OCI-LY1 (cell line): ENCODE measurements around the gene TBC1D3C.
"Not testable (repeated sequence)": the region's sequence is repeated elsewhere in the genome, so short reads cannot be mapped to it uniquely, and the experiment has no call there.

Experiments
- H2AFZ ChIP-seq: fragments of 200-600 bp; sonication (generic), shearing (Covaris generic); 2 replicates; pipeline ENCODE4 v1.6.0; 2014; ENCODE audit warnings: antibody characterized with exemption, mild to moderate bottlenecking, low read length
- H3F3A ChIP-seq: fragments of 200-600 bp; sonication (generic), shearing (Covaris generic); 2 replicates; pipeline ENCODE4 v1.6.0; 2014; ENCODE audit warnings: mild to moderate bottlenecking, antibody characterized with exemption, low read length, moderate library complexity; ENCODE audit not compliant: insufficient read depth
- H3K27ac ChIP-seq: fragments of 200-600 bp; sonication (generic); 2 replicates; pipeline ENCODE4 v1.5.1; 2014; ENCODE audit warnings: low read length, mixed run types, mild to moderate bottlenecking, low read depth; ENCODE audit not compliant: poor library complexity, severe bottlenecking
- H3K27me3 ChIP-seq: fragments of 200-600 bp; sonication (generic); 2 replicates; pipeline ENCODE4 v1.6.0; 2014; ENCODE audit warnings: antibody characterized with exemption, mild to moderate bottlenecking, low read length, moderate library complexity; ENCODE audit not compliant: insufficient read depth
- H3K36me3 ChIP-seq: fragments of 200-600 bp; sonication (generic); 2 replicates; pipeline ENCODE4 v1.6.1; 2014; ENCODE audit warnings: mild to moderate bottlenecking, antibody characterized with exemption, low read length, moderate library complexity, mixed read lengths; ENCODE audit not compliant: insufficient read depth
- H3K4me1 ChIP-seq: fragments of 200-600 bp; sonication (generic); 2 replicates; pipeline ENCODE4 v1.5.1; 2014; ENCODE audit warnings: mild to moderate bottlenecking, low read length, moderate library complexity; ENCODE audit not compliant: insufficient read depth, severe bottlenecking
- H3K4me2 ChIP-seq: fragments of 200-600 bp; sonication (generic), shearing (Covaris generic); 2 replicates; pipeline ENCODE4 v1.6.1; 2014; ENCODE audit warnings: low read length
- H3K4me3 ChIP-seq: fragments of 200-600 bp; sonication (generic); 2 replicates; pipeline ENCODE4 v1.5.1; 2014; ENCODE audit warnings: low read length, low read depth, mild to moderate bottlenecking, mixed read lengths; ENCODE audit not compliant: poor library complexity, severe bottlenecking
- H3K79me2 ChIP-seq: fragments of 200-600 bp; shearing (Covaris generic); 2 replicates; pipeline ENCODE4 v1.6.1; 2016; ENCODE audit warnings: mixed run types, low read length, mixed read lengths; ENCODE audit not compliant: insufficient read depth
- H3K9ac ChIP-seq: fragments of 200-600 bp; sonication (generic), shearing (Covaris generic); 2 replicates; pipeline ENCODE4 v1.6.1; 2014; ENCODE audit warnings: mild to moderate bottlenecking, low read length, mixed read lengths
- H3K9me2 ChIP-seq: fragments of 200-600 bp; sonication (generic), shearing (Covaris generic); 2 replicates; pipeline ENCODE4 v1.6.1; 2014; ENCODE audit warnings: low read depth, mild to moderate bottlenecking, low read length, mixed read lengths
- H3K9me3 ChIP-seq: fragments of 200-600 bp; shearing (Covaris generic); 2 replicates; pipeline ENCODE4 v1.6.1; 2014; ENCODE audit warnings: low read length, mixed read lengths
- H4K20me1 ChIP-seq: fragments of 200-600 bp; sonication (generic), shearing (Covaris generic); 2 replicates; pipeline ENCODE4 v1.6.0; 2016; ENCODE audit warnings: mild to moderate bottlenecking, low read length; ENCODE audit not compliant: insufficient read depth

The TBC1D3C gene

GRCh38 chr17:38068534-38068933, at the start of gene TBC1D3C:
TBC1D3C (minus strand) TSS chr17:38068634; CDS start chr17:38067066, 1,568 bp downstream.
- H3K36me3 ChIP-seq, H3K27ac ChIP-seq: not testable (repeated sequence)

GRCh38 chr17:38099262-38099661, 30.8 kb upstream of the TBC1D3C start:
- not testable (repeated sequence) for H3K36me3 ChIP-seq, H2AFZ ChIP-seq, H3K27ac ChIP-seq, H3K27me3 ChIP-seq, H3K4me2 ChIP-seq, H3K79me2 ChIP-seq, H3K4me3 ChIP-seq, H4K20me1 ChIP-seq, H3K9me3 ChIP-seq, H3K9ac ChIP-seq, H3K9me2 ChIP-seq, H3F3A ChIP-seq, H3K4me1 ChIP-seq

More at GRCh38 chr17:38068534-38068933, at the start of gene TBC1D3C:
- not testable (repeated sequence) for H3K9me2 ChIP-seq, H4K20me1 ChIP-seq, H3F3A ChIP-seq, H3K9me3 ChIP-seq, H3K4me3 ChIP-seq, H3K9ac ChIP-seq, H3K79me2 ChIP-seq, H3K27me3 ChIP-seq, H2AFZ ChIP-seq, H3K4me2 ChIP-seq, H3K4me1 ChIP-seq

GRCh38 chr17:38094059-38094694, 25.7 kb upstream of the TBC1D3C start:
- H3K27me3 ChIP-seq, H3K9ac ChIP-seq, H4K20me1 ChIP-seq, H3F3A ChIP-seq, H3K4me3 ChIP-seq, H3K79me2 ChIP-seq, H3K9me2 ChIP-seq, H3K27ac ChIP-seq, H3K9me3 ChIP-seq, H3K36me3 ChIP-seq, H3K4me2 ChIP-seq, H3K4me1 ChIP-seq, H2AFZ ChIP-seq: not testable (repeated sequence)

- not testable (repeated sequence) for H3F3A ChIP-seq, H3K4me2 ChIP-seq, H2AFZ ChIP-seq, H3K4me1 ChIP-seq, H3K36me3 ChIP-seq, H3K9me3 ChIP-seq, H3K9me2 ChIP-seq, H3K9ac ChIP-seq, H3K4me3 ChIP-seq, H3K27ac ChIP-seq, H3K79me2 ChIP-seq, H4K20me1 ChIP-seq, H3K27me3 ChIP-seq
Observed at GRCh38 chr17:38088120-38088519, 19.7 kb upstream of the TBC1D3C start.

GRCh38 chr17:38087344-38087743, 18.9 kb upstream of the TBC1D3C start:
- H3K9me2 ChIP-seq, H3K27me3 ChIP-seq, H3F3A ChIP-seq, H3K4me3 ChIP-seq, H3K9me3 ChIP-seq, H3K4me2 ChIP-seq, H3K36me3 ChIP-seq, H3K27ac ChIP-seq, H2AFZ ChIP-seq, H3K9ac ChIP-seq, H3K4me1 ChIP-seq, H4K20me1 ChIP-seq, H3K79me2 ChIP-seq: not testable (repeated sequence)
